ENCODE data around the gene CPA3.

The CPA3 gene

DNA sequence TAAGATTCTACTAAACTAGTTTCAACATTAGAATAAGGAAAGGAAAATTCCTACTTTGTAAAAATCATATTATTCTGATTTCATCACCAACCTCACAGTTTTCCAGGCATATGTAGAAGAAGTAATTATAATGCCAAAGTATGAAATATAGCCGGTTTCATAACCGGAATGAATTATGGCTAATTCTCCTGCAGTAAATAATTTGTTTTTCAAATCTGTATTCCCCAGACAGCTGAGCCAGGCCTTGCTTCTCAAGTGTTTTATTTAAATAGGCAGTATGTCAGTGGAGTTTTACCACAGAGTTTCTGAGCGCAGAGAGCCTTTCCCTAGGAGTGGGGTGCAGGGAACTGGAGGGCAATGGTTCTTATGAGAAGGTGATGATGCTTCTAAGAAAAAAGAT, 8.7 kb upstream of the CPA3 start:
- no peak for DNase-seq (ENCODE audit: low spot score)
- in situ Hi-C loops (cut with MboI; ENCODE audit: low pct_unique_long_range_greater_than_20kb, low sequenced_read_pairs, unreplicated experiment) = no loop called here
- no peak for TF ChIP-seq CTCF (IDR thresholded peaks at IDR 0.05; ENCODE audit: extremely low read depth, insufficient read depth, missing control alignments)

DNA sequence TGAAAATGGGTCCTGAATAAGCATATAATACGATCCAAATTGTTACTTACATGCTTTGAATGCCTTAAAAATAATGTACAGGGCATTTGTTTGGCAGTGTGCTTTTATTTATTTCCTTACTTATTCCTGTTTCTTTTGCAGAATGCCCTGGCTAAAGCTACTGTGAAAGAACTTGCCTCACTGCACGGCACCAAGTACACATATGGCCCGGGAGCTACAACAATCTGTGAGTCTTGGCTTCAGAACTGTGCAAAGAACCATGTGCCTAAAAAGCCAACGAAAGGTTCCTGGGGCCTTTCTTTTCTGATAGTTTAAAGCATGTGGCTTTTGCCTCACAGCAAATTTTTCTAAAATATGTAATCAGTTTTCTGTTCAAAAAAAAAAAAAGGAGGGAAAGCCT, 7.8 kb upstream of the CPA3 start:
- no peak for DNase-seq (ENCODE audit: low spot score)
- in situ Hi-C loops (cut with MboI; ENCODE audit: low pct_unique_long_range_greater_than_20kb, low sequenced_read_pairs, unreplicated experiment) = no loop called here
- no peak for TF ChIP-seq CTCF (IDR thresholded peaks at IDR 0.05; ENCODE audit: extremely low read depth, insufficient read depth, missing control alignments)

DNA sequence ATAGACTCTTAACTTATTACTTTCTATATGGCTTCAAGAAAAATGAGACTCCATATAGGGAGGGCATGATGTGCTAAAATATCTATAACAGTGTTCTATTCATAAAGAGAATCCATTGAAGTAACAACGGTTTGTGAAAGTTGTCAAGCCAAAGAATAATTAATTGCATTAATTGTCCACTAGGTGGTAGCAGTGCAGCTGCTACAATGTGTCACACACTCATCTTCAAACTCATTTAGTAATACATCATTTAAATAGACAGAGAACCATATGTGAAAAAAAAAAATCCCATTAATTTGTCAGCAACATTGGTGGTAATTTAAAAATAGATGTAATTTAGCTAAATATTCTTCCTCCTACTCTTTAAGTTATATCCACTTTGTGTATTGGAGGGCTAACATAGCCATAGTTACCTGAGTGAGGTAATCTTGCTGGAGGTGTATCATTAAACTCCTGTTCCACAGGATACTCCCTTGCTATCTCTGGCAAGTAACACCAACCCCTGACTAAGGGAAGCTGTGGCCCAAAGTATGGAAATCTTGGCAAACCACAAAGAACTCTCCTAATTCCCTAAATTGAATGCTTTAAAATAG, 3.7 kb upstream of the CPA3 start:
- peak; percentile 52 for DNase-seq (ENCODE audit: low spot score)
- TF ChIP-seq CTCF (IDR thresholded peaks at IDR 0.05; ENCODE audit: extremely low read depth, insufficient read depth, missing control alignments) = peak; percentile 65
- in situ Hi-C loops (cut with MboI; ENCODE audit: low pct_unique_long_range_greater_than_20kb, low sequenced_read_pairs, unreplicated experiment) = no loop called here

DNA sequence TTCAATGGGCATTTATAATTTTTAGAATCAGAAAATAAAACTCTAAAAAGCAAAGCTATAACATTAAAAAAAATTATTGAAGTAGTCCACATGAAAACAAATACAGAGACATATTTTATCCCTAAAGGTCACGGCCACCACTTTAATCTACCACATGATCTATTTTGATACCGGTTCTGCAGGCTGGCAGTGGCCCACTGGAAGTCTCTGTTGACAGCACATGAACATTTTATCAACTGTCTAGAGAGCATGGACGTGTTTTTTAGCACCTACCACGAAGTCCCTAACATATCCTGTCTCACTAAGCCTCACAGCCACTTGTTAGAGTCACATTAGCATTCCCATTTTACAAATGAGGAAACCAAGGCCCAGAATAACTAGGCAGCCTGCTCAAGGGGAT, 1.8 kb upstream of the CPA3 start:
- in situ Hi-C loops (cut with MboI; ENCODE audit: low pct_unique_long_range_greater_than_20kb, low sequenced_read_pairs, unreplicated experiment) = no loop called here
- no peak for DNase-seq (ENCODE audit: low spot score)

GRCh38 chr3:148863814-148864213, 1.3 kb upstream of the CPA3 start:
- no peak for TF ChIP-seq CTCF (IDR thresholded peaks at IDR 0.05; ENCODE audit: extremely low read depth, insufficient read depth, missing control alignments)

More for the DNA sequence above, 1.8 kb upstream of the CPA3 start:
- no peak for TF ChIP-seq CTCF (IDR thresholded peaks at IDR 0.05; ENCODE audit: extremely low read depth, insufficient read depth, missing control alignments)

GRCh38 chr3:148866261-148866660, 1.2 kb downstream of the CPA3 start:
- in situ Hi-C loops (cut with MboI; ENCODE audit: low pct_unique_long_range_greater_than_20kb, low sequenced_read_pairs, unreplicated experiment) = no loop called here
- no peak for DNase-seq (ENCODE audit: low spot score)

More at GRCh38 chr3:148863814-148864213, 1.3 kb upstream of the CPA3 start:
- in situ Hi-C loops (cut with MboI; ENCODE audit: low pct_unique_long_range_greater_than_20kb, low sequenced_read_pairs, unreplicated experiment) = no loop called here
- no peak for DNase-seq (ENCODE audit: low spot score)

More at GRCh38 chr3:148866261-148866660, 1.2 kb downstream of the CPA3 start:
- TF ChIP-seq CTCF (IDR thresholded peaks at IDR 0.05; ENCODE audit: extremely low read depth, insufficient read depth, missing control alignments) = no peak

Measured in GM13977 (cell line).